GM12891 (cell line): ENCODE data around the gene WDR20.

Experiments used
- POLR2A ChIP-seq: IDR thresholded peaks from 2 replicates; pipeline ENCODE4 v1.6.1; 2011; ENCODE audit warnings: low read depth, low read length, control low read depth
- POLR2AphosphoS5 ChIP-seq: IDR thresholded peaks from 2 replicates; pipeline ENCODE4 v1.6.1; 2011; ENCODE audit warnings: low read depth, low read length, control low read depth
- TAF1 ChIP-seq: IDR thresholded peaks from 2 replicates; pipeline ENCODE4 v1.6.1; 2011; ENCODE audit warnings: low read depth, low read length, control low read depth

DNA sequence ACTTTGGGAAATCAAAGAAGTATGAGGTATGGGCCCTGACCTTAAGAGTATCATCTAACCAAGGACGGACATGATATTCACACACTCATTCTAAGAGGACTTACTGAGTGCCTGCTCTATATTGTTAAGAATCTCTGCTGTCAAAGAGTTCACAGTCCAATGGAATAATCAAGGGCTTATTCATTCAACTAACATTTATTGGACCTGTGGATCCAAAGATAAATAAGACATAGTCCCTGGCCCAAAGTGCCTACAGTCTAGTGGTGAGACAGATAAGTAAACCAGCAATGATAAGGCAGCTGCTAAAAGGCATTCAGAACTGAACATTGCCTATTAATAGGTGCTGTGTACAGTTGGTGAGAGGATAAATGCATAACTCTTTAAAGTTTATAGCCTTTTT is 11.0 kb downstream of the WDR20 start:
- TF ChIP-seq POLR2A = no peak
- TF ChIP-seq POLR2AphosphoS5 = no peak
- TF ChIP-seq TAF1 = no peak
